Measurements from ENCODE around the gene FUT2. TPM values are rescaled to one million over a fixed set of nuclear protein-coding genes. Genes with fewer than 3 reads are reported as not detected.

The FUT2 gene
- total and polyA plus RNA-seq, 10 donors = 0.17 to 1.2 (median 0.38) TPM; not detected in 5

DNA sequence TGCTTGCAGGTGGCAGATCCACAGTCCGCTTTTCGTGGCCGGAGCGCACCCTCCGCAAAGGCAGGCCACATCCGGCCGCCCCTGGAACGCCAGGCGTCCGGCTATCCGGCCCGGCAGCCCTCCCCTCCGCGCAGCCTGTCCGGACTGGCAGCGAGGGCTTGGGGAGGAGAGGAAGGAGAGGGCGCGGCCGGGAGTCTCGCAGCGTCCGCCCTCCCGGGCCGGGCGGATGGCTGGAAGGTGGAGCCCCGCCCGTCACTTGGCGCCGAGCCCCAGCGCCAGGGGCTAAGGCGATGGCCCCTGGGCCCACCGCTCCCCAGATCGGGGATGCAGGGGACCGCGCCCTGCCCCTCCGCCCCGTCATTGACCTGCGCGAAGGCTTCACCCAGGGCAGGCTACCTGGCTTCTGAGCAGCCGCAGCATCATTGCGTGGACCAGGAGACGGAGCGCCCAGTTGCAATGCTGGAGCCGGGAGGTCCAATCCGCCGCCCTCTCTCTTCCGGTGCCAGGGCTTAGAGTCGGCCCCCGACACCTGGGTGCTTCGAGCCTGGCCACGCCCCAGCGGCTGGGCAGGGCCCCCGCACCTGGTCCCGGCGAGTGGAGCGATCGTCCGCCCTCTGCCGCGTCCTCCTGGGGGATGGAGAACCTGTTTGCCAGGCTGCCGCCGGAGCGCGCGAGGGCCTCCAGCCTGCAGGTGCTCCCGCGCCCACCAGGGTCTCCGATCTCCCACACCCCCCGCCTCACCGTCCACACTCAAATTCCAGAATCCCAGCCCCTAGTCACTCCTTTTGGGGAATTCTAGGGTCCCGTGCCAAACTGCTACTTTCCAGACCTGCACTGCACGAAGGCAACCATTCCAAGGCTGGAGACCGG lies 57.0 kb downstream of the FUT2 start, which contains the start of gene FUT1:
TSS of gene FUT1 (minus strand) at position 146 of the 870 bp plus-strand sequence. CDS start 1,360 bp downstream, outside the sequence.
- no peaks in the 10 kb centered on the region for H3K9me3 ChIP-seq
- 2 to 3% (median 2%) methylated on average over 35 to 73 of the region's 73 CpGs for WGBS, 5 donors
- H3K27ac ChIP-seq = peak within 1 kb of the TSS; percentile 55 to 81 (median 76)
- intact Hi-C loops (cut with DNase I; ENCODE audit: low total_unique reads) = no loop called here
- H3K27me3 ChIP-seq (replicated peaks in 1 of 7) = peaks cover 0 to 58% (median 21%) of the 10 kb centered on the region in 7 donors
- peak within 1 kb of the TSS; percentile 37 to 69 (median 40) for H3K4me3 ChIP-seq
- peaks cover 10 to 66% (median 34%) of the 10 kb centered on the region in 6 donors for H3K4me1 ChIP-seq
- peaks cover 0 to 18% (median 0%) of the 10 kb centered on the region in 6 donors for H3K36me3 ChIP-seq
- TF ChIP-seq POLR2AphosphoS5 (IDR thresholded peaks at IDR 0.05) = peak; percentile 77 to 90 (median 90)
- TF ChIP-seq, protein P1, sequence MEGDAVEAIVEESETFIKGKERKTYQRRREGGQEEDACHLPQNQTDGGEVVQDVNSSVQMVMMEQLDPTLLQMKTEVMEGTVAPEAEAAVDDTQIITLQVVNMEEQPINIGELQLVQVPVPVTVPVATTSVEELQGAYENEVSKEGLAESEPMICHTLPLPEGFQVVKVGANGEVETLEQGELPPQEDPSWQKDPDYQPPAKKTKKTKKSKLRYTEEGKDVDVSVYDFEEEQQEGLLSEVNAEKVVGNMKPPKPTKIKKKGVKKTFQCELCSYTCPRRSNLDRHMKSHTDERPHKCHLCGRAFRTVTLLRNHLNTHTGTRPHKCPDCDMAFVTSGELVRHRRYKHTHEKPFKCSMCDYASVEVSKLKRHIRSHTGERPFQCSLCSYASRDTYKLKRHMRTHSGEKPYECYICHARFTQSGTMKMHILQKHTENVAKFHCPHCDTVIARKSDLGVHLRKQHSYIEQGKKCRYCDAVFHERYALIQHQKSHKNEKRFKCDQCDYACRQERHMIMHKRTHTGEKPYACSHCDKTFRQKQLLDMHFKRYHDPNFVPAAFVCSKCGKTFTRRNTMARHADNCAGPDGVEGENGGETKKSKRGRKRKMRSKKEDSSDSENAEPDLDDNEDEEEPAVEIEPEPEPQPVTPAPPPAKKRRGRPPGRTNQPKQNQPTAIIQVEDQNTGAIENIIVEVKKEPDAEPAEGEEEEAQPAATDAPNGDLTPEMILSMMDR (IDR thresholded peaks at IDR 0.05 in 8 of 11, conservative IDR thresholded peaks at IDR 0.05 in 3 of 11) = peak in 1 of 11 experiments; percentile 3
- peak in 1 of 3 donors; percentile 8 for TF ChIP-seq POLR2A (IDR thresholded peaks at IDR 0.05)
- peak; percentile 89 for DNase-seq

- TF ChIP-seq POLR2AphosphoS5 (IDR thresholded peaks at IDR 0.05) (no peak), POLR2A (IDR thresholded peaks at IDR 0.05) (no peak)
- TF ChIP-seq, protein P1 (IDR thresholded peaks at IDR 0.05 in 8 of 11, conservative IDR thresholded peaks at IDR 0.05 in 3 of 11) = no peak
- H3K36me3 ChIP-seq = peaks cover 0 to 5% (median 0%) of the 10 kb centered on the region in 6 donors
- 82 to 91% (median 89%) methylated on average over 4 of the region's 4 CpGs for WGBS, 5 donors
- no peaks in the 10 kb centered on the region for H3K9me3 ChIP-seq
- peaks cover 10 to 44% (median 23%) of the 10 kb centered on the region in 6 donors for H3K4me1 ChIP-seq
- intact Hi-C loops (cut with DNase I; ENCODE audit: low total_unique reads) = no loop called here
- no peak within 1 kb of the TSS for H3K4me3 ChIP-seq
- peak within 1 kb of the TSS in 5 of 8 donors; percentile 75 to 81 (median 77) for H3K27ac ChIP-seq
- H3K27me3 ChIP-seq (replicated peaks in 1 of 7) = peaks cover 0 to 62% (median 21%) of the 10 kb centered on the region in 7 donors
- DNase-seq = no peak
Measured at GRCh38 chr19:48755084-48755641, 59.4 kb downstream of the FUT2 start, which contains the start of gene FGF21. TSS of gene FGF21 (plus strand) at chr19:48755524. CDS start at chr19:48756237, 713 bp downstream.

Other genes starting within 250 kb of the FUT2 start
- gene GRWD1, start 250.0 kb upstream of the FUT2 start, total RNA-seq = 10 to 100 TPM; 24.3 to 34.5 (median 26.0) TPM
- 10 to 100 TPM in 1 of 3 donors, 1 to 10 TPM in 2; 5.5 to 14.7 (median 9.5) TPM for gene GRWD1, start 250.0 kb upstream of the FUT2 start, polyA plus RNA-seq
- gene KCNJ14, start 240.4 kb upstream of the FUT2 start, total RNA-seq = 1 to 10 TPM in 2 of 7 donors, under 1 TPM in 5; 0.43 to 1.4 (median 0.93) TPM
- under 1 TPM; 0.26 to 0.61 (median 0.38) TPM for gene KCNJ14, start 240.4 kb upstream of the FUT2 start, polyA plus RNA-seq
- 10 to 100 TPM; 31.4 to 66.4 (median 48.2) TPM for gene CYTH2, start 226.6 kb upstream of the FUT2 start, total RNA-seq
- 10 to 100 TPM; 22.6 to 44.1 (median 24.6) TPM for gene CYTH2, start 226.6 kb upstream of the FUT2 start, polyA plus RNA-seq
- gene LMTK3, start 184.1 kb upstream of the FUT2 start, total RNA-seq = 1 to 10 TPM in 6 of 7 donors, under 1 TPM in 1; 0.69 to 4.2 (median 1.5) TPM
- 1 to 10 TPM in 1 of 3 donors, under 1 TPM in 2; 0.29 to 1.1 (median 0.37) TPM for gene LMTK3, start 184.1 kb upstream of the FUT2 start, polyA plus RNA-seq
- gene SULT2B1, start 143.8 kb upstream of the FUT2 start, total RNA-seq = not detected
- gene SULT2B1, start 143.8 kb upstream of the FUT2 start, polyA plus RNA-seq = under 1 TPM in 2 of 3 donors, not detected in 1; 0.12 to 0.58 TPM
- gene SPACA4, start 89.2 kb upstream of the FUT2 start, total RNA-seq = not detected
- gene SPACA4, start 89.2 kb upstream of the FUT2 start, polyA plus RNA-seq = not detected
- 1 to 10 TPM in 1 of 7 donors, under 1 TPM in 1, not detected in 5; 0.46 to 2.0 TPM for gene FAM83E, start 80.9 kb upstream of the FUT2 start, total RNA-seq
- gene FAM83E, start 80.9 kb upstream of the FUT2 start, polyA plus RNA-seq = under 1 TPM; 0.04 to 0.67 (median 0.20) TPM
- gene RPL18, start 76.8 kb upstream of the FUT2 start, total RNA-seq = 1,000 to 10,000 TPM; 1,136 to 2,739 (median 1,465) TPM
- 1,000 to 10,000 TPM; 3,728 to 5,575 (median 5,277) TPM for gene RPL18, start 76.8 kb upstream of the FUT2 start, polyA plus RNA-seq
- 10 to 100 TPM; 12.4 to 26.5 (median 23.5) TPM for gene SPHK2, start 76.5 kb upstream of the FUT2 start, total RNA-seq
- gene SPHK2, start 76.5 kb upstream of the FUT2 start, polyA plus RNA-seq = 10 to 100 TPM in 1 of 3 donors, 1 to 10 TPM in 2; 7.9 to 20.8 (median 9.7) TPM
- gene DBP, start 58.6 kb upstream of the FUT2 start, total RNA-seq = 10 to 100 TPM; 11.4 to 29.5 (median 22.5) TPM
- 10 to 100 TPM; 21.8 to 26.8 (median 24.1) TPM for gene DBP, start 58.6 kb upstream of the FUT2 start, polyA plus RNA-seq
- 10 to 100 TPM in 2 of 7 donors, 1 to 10 TPM in 5; 1.9 to 10.7 (median 4.4) TPM for gene CA11, start 49.8 kb upstream of the FUT2 start, total RNA-seq
- gene CA11, start 49.8 kb upstream of the FUT2 start, polyA plus RNA-seq = 10 to 100 TPM in 2 of 3 donors, 1 to 10 TPM in 1; 9.7 to 14.5 (median 10.5) TPM
- 1 to 10 TPM in 3 of 7 donors, under 1 TPM in 3, not detected in 1; 0.30 to 2.1 (median 1.2) TPM for gene NTN5, start 23.0 kb upstream of the FUT2 start, total RNA-seq
- gene NTN5, start 23.0 kb upstream of the FUT2 start, polyA plus RNA-seq = 1 to 10 TPM in 1 of 3 donors, under 1 TPM in 2; 0.49 to 1.1 (median 0.51) TPM
- 10 to 100 TPM in 1 of 7 donors, 1 to 10 TPM in 6; 3.1 to 10.3 (median 4.0) TPM for gene MAMSTR, start 23.8 kb downstream of the FUT2 start, total RNA-seq
- 10 to 100 TPM in 1 of 3 donors, 1 to 10 TPM in 1, under 1 TPM in 1; 0.93 to 10.7 (median 3.6) TPM for gene MAMSTR, start 23.8 kb downstream of the FUT2 start, polyA plus RNA-seq
- 10 to 100 TPM; 30.3 to 78.1 (median 39.8) TPM for gene RASIP1, start 44.6 kb downstream of the FUT2 start, total RNA-seq
- gene RASIP1, start 44.6 kb downstream of the FUT2 start, polyA plus RNA-seq = 10 to 100 TPM; 15.1 to 62.8 (median 42.1) TPM
- 1 to 10 TPM in 5 of 7 donors, under 1 TPM in 1, not detected in 1; 0.84 to 5.3 (median 1.8) TPM for gene IZUMO1, start 50.9 kb downstream of the FUT2 start, total RNA-seq
- 1 to 10 TPM in 1 of 3 donors, under 1 TPM in 2; 0.26 to 1.0 (median 0.50) TPM for gene IZUMO1, start 50.9 kb downstream of the FUT2 start, polyA plus RNA-seq
- gene FUT1, start 56.7 kb downstream of the FUT2 start, total RNA-seq = 10 to 100 TPM in 4 of 7 donors, 1 to 10 TPM in 3; 5.6 to 22.9 (median 10.0) TPM
- gene FUT1, start 56.7 kb downstream of the FUT2 start, polyA plus RNA-seq = 1 to 10 TPM; 1.0 to 6.5 (median 2.7) TPM
- gene FGF21, start 59.6 kb downstream of the FUT2 start, total RNA-seq = not detected
- not detected for gene FGF21, start 59.6 kb downstream of the FUT2 start, polyA plus RNA-seq
- 10 to 100 TPM; 15.5 to 25.3 (median 20.4) TPM for gene BCAT2, start 115.1 kb downstream of the FUT2 start, total RNA-seq
- 10 to 100 TPM; 25.5 to 31.7 (median 29.4) TPM for gene BCAT2, start 115.1 kb downstream of the FUT2 start, polyA plus RNA-seq
- 10 to 100 TPM in 3 of 7 donors, 1 to 10 TPM in 4; 2.4 to 14.7 (median 8.1) TPM for gene HSD17B14, start 140.5 kb downstream of the FUT2 start, total RNA-seq
- gene HSD17B14, start 140.5 kb downstream of the FUT2 start, polyA plus RNA-seq = 10 to 100 TPM; 10.1 to 16.5 (median 11.2) TPM
- gene PLEKHA4, start 172.6 kb downstream of the FUT2 start, total RNA-seq = 10 to 100 TPM in 6 of 7 donors, 1 to 10 TPM in 1; 8.6 to 24.2 (median 16.0) TPM
- gene PLEKHA4, start 172.6 kb downstream of the FUT2 start, polyA plus RNA-seq = 10 to 100 TPM; 12.2 to 20.6 (median 13.8) TPM
- gene PPP1R15A, start 176.4 kb downstream of the FUT2 start, total RNA-seq = 10 to 100 TPM; 30.2 to 74.2 (median 47.6) TPM
- gene PPP1R15A, start 176.4 kb downstream of the FUT2 start, polyA plus RNA-seq = 10 to 100 TPM; 18.5 to 54.5 (median 21.5) TPM
- 1 to 10 TPM in 3 of 7 donors, under 1 TPM in 3, not detected in 1; 0.34 to 5.0 (median 1.3) TPM for gene TULP2, start 202.8 kb downstream of the FUT2 start, total RNA-seq
- gene TULP2, start 202.8 kb downstream of the FUT2 start, polyA plus RNA-seq = under 1 TPM in 2 of 3 donors, not detected in 1; 0.14 to 0.32 TPM
- 100 to 1,000 TPM; 217 to 321 (median 268) TPM for gene NUCB1, start 204.3 kb downstream of the FUT2 start, total RNA-seq
- 100 to 1,000 TPM in 1 of 3 donors, 10 to 100 TPM in 2; 67.6 to 125 (median 72.4) TPM for gene NUCB1, start 204.3 kb downstream of the FUT2 start, polyA plus RNA-seq
- 1 to 10 TPM in 4 of 7 donors, under 1 TPM in 2, not detected in 1; 0.51 to 4.5 (median 2.5) TPM for gene DHDH, start 237.7 kb downstream of the FUT2 start, total RNA-seq
- gene DHDH, start 237.7 kb downstream of the FUT2 start, polyA plus RNA-seq = 1 to 10 TPM; 1.2 to 2.6 (median 1.2) TPM